NCI-H526 treated with DMSO at 0.1 percent for 48 hours (cell line): ENCODE measurements around the gene OLFML2A.

Experiments used
- DNase-seq: peaks from one replicate; lab custom pipeline; 2025; lab: John Stamatoyannopoulos, UW

OLFML2A gene

DNA sequence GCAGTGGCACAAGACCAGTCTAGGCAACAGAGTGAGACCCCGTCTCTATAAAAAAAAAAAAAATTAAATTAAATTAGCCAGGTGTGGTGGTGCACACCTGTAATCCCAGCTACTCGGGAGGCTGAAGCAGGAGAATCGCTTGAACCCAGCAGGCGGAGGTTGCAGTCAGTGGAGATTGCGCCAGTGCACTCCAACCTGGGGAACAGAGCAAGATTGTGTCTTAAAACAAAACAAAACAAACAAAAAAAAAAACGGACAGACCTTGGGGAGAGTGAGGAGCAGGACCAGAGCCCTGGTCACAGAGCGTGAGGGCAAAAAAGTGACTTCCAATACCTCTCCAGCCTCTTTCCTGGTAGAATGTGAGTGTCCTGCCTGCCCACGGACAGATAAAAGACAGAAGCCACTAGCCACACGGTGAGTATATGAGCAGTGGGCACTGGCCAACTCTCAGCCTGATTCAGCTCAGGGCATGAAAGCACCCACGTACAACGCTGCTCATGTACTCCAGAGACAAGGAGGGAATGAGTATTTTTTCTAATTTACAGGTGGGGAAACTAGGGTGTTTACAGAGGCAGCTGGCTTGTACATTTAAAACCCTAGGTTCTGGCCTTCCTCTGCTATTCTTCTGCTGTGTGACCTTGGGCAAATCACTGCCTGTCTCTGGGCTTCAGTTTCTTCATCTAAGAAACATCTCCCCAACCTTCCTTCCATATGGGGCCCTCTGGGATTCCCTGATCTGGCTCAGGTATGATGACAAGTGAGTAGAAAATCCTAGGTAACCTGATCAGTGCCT is 1.8 kb downstream of the OLFML2A start:
- DNase-seq: no peak

DNA sequence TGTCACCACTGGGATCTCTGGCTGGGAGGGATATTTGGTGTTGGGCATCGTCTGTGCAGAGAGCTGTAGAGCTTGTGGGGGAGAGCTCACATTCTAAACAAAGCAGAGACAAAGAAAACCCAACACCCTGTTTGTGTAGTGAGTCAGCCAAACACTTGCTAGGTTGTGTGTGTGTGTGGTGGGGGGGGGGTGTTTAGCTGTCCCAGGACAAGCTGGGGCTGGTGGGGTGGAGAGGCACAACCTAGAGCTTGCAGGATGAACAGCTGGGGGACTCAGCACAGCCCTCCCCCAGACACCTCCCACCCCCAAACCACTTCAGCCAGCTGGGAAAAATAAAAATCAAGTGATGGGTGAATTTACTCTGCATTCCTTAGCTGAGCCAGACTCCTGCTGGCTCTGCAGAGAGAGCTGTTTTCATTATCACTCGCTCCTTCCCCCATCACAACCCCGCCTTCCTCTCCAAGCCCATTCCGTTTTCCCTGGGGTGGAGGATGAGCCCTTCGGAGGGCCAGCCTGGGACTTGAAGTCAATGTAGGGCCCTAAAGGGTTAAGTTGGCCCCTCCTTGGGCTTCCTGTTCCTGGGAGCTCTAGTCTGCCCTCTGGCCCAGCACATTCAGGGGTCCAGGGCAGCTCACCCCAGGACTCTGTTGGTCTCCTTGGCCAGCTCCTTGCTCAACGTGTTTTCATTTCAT is 2.6 kb downstream of the OLFML2A start:
- DNase-seq: no peak

DNA sequence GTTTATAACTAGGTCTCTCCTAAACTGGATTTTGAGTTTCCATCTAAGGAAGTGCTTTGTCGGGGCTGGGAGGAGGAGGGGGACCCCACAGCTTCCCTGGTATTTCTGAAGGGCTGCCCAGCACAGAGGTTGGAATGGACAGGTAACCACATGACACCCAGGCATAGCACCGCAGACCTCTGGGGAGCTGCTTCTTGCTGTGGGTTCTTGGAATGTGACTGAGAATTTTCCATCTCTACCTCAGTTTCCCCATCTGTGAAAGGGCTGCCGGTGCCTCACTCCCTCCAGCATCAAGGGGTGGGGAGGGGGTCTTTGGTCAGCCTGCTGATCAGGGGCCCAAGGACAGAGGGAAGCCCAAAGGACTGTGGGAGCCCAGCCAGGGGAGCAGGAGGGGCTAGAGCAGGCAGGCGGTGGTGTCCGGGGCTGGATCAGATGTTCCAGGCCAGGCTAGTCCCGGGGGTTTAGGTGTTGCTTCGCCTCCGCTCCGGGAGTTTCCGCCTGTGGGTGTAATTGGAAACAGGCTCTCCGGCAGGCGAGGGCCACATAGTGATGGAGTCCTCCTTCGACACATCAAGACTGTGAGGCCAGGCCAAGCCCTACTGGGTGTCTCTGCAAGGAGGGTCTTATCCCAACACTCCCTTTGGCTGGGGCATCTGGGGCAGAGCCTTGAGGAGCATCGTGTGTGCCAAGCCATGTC is 3.3 kb downstream of the OLFML2A start:
- no peak for DNase-seq

DNA sequence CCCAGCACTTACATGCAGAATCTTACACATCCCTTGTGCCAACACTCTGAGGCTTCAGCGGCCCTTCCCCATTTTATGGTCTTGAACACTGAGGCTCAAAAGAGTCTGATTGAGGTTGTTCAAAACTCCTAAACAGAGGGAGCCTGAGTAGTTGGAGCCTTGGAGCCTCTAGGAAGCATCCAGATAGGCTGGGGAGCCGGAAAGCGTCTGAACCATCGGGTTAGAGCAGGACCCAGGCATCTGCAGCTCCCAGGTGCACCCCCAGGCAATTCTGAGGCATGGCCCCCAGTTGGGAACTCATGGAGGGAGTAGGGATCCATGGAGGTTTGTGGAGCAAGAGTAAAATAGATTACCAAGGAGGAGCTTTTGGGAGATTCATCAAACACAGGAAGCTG is 3.8 kb downstream of the OLFML2A start:
- no peak for DNase-seq

DNA sequence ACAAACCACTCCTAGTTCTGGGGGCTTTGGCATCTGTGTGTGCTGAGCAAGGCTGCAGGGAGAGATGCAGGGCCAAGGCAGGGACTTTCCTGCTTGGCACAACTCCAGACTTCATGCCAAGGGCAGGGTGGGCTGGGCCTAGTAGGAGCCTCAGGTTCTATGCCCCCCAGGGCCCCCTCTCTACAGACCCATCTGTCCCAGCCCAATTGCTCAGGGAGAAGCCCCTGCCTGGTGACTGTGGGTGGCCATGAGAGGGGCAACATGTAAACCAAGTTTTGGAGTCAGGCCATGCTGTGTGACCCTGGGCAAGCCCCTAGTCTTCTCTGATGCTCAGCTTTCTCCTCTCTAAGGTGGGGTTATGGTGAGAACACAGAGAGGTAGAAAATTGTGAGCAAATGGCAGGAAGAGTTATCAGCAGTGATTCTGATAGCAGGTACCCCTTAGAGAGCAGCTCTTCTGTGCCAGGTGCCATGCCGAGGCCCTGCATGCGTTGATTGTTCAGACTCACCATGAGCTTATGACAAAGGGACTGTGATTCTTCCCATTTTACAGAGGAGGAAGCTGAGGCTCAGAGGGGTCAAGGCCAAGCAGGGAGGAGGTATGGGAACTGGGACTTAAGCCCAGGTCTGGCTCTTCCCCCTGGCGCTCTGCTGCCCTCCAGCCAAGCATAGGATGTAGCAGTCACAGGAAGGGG is 5.2 kb downstream of the OLFML2A start:
- no peak for DNase-seq

DNA sequence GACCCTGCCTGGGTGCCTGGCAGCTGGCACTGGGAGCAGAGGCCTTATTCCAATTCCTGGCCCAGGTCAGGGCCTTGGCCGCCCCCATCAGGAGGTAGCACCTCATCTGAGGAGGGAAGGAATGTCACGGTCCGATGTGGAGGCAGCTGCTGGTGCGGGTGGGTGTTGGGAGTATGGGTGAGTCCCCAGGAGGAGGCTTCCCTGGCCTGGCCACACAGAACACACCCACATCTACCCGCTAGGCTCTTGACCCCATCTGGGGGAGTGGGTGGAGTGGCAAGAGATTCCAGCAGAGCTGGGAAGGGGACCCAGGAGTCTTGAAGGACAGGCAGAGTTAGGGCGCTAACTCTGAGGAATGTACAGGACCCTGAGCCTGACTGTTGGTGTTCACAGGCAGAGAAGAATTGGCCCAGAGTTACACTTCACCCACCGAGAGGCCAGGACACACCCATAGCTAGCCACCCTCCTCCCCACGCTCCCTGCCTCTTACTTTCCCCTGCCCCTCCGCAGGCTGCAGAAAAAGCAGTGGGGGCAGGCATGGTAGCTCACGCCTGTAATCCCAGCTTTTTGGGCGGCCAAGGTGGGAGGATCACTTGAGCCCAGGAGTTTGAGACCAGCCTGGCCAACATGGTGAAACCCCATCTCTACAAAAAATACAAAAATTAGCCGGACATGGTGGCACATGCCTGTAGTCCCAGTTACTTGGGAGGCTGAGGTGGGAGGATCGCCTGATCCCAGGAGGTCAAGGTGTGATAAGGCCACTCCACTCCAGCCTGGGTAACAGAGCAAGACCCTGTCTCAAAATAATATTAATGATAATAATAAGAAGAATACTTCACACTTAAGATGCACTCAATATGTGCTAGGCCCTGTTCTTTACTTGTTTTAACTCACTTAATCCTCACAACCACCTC is 6.0 kb downstream of the OLFML2A start:
- DNase-seq: no peak

DNA sequence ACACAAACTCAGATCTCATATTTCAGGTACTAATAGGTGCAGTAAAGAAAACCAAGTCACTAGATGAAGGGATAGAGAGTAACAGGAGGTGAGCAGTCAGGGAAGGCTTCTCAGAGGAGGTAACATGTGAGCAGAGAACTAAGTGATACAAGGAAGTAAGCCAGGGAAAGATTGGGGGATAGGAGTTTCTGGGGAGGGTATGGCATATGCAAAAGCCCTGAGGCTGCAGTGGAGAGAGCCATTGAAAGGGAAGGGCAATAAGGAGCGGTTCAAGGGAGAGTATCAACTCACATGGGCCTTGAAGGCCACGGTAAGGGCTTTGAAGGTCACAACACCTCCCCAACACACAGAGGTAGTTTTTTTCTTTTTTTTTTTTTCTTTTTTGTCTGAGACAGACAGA is 6.9 kb downstream of the OLFML2A start:
- DNase-seq: no peak

DNA sequence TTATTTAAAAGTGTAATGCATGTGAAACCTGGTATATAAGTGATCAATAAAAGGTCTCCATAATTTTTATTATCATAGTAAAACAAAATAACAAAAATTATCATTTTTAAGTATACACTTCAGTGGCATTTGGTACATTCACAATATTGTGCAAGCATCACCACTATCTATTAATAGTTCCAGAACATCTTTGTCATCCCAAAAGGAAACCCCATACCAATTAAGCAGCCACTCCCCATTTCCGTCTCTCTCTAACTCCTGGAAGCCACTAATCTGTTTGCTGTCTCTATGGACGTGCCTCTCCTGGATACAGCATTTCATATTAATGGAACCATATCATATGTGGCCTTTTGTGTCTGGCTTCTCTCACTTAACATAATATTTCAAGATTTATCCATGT is 7.6 kb downstream of the OLFML2A start:
- DNase-seq: no peak

DNA sequence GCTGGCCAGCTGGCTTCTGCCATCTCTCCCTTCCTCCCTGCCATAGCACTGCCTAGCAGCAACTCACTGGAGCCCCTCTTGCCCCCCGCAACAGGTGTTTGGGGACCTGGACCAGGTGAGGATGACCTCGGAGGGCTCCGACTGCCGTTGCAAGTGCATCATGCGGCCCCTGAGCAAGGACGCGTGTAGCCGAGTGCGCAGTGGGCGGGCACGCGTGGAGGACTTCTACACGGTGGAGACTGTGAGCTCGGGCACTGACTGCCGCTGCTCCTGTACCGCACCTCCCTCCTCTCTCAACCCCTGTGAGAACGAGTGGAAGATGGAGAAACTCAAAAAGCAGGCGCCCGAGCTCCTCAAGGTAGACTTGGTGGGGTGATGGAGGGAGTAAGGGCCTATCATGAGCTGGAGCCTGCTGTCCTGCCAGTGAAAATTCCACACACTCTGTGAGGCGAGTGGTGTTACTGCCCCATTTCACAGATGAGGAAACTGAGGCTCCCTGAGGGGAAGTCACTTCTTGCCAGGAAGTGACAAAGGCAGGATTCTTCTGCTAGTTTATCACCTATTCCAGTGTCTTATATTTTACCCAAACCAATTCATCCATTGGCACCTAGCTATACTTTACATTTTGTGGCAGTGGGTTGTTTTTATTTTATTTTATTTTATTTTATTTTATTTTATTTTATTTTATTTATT is 10.1 kb downstream of the OLFML2A start:
- DNase-seq: no peak

DNA sequence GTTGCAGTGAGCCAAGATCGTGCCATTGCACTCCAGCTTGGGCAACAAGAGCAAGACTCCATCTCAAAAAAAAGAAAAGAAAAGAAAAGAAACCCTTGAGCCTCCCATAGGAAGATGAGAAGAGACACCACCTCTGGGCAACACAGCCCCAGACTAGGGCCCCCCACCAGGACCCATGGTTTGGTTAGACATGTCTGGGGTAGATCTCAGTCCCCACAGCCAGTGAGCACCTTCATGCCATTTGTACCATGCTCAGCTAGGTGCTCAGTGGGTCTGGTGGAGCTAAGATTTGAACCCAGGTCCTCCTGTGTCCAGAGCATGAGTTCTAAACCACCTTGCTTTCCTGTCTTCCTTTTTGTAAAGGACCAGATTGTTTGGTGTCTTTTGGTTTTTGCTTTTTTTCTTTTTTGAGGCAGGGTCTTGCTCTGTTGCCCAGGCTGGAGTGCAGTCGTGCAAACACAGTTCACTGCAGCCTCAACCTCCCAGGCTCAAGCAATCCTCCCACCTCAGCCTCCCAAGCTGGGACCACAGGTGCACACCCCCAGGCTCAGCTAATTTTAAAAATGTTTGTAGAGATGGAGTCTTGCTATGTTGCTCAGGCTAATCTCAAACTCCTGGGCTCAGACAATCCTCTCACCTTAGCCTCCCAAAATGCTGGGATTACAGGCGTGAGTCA is 11.7 kb downstream of the OLFML2A start:
- no peak for DNase-seq

DNA sequence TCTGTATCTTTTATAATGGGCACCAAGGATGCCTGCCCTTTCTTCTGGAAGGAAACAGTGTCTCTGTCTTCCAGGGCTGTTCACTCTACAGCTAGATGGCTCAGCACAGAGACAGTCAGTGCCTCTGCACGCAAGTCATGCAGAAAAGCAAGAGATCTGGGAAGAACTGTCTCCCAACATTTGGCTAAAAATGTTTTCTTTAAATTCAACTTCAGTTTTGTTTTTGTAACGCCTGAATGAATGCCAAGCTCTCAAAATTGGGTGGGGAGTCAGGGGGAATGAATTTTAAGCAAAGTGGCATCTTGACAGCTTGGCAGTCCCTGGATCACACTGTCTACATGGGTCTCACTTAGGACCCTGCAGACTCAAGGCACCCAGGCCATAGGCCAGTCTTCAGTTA is 12.6 kb downstream of the OLFML2A start:
- no peak for DNase-seq

DNA sequence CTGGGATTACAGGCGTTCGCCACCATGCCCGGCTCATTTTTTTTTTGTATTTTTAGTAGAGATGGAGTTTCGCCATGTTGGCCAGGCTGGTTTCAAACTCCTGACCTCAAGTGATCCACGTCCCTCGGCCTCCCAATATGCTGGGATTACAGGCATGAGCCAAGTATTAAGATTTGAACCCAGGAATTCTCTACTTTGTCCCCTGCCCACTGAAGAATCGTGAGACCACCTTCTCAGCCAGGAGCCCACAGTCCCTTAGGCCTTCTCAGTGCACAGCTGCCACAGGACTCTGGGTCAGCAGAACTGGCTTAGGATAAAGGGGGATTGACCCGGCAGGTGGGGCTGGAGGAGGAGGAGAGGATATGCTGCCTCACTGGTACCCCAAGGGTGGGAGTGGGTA is 13.4 kb downstream of the OLFML2A start:
- no peak for DNase-seq

DNA sequence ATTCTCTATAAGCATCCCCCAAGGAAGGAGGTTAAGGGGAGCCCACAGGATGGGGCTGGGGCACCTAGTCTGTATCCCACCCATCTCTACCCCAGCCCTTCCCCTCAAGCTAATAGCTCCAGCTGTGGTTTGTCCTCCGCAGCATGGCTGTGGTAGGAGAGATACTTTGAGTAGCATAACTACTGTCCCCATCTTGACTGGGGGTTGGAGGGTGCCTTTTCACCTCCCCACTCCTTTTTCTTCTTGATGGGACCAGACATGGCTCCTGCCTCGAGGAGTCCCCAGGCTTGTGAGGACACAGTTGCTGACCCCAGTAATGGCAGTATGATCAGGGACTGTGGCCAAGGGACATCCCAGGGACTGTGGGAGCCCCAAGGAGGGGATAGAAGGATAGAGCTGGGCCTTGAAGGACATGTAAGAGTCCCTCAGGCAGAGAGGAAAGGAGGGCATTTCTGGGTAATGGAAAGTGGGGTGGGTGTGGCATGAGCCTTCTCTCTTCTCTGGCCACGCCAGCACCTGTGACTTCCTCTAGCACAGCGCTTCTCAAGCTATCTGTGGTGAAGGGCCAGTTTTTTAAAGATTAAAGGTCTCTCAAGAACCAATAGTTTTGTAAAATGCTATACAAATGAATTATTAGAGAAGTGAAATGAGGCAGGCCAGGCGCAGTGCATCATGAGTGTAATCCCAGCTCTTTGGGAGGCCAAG is 14.0 kb downstream of the OLFML2A start:
- no peak for DNase-seq

DNA sequence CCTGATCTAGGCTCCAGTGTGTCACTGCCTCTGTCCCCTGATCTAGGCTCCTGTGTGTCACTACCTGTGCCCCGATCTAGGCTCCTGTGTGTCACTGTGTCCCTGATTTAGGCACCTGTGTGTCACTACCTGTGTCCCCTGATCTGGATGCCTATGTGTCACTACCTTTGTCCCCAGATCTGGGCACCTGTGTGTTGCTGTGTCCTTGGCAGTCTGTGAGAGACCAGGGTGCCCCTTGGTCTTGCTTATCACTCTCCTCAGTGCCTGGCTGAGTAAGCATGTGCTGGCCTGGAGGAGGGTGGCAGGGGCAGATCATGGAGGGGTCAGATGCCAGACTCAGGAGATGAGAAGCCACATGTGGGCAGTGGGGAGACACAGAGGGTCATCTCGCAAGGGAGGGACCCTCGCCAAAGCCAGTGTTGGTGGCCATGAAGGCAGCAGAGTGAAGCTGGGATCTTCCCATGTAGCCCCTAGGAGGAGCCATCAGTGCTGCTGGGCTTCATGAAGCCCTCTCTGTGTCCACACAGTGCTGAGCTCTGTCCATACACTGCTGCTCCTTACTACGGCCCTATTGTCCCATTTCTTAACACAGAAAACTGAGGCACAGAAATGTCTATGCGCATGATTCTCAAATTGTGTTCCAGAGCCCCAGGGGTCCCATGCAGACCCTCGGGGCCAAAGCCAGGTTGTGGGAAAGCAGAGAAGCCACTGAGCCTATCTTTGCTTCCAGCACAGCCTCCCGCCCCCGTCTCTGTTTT is 15.5 kb downstream of the OLFML2A start:
- no peak for DNase-seq

DNA sequence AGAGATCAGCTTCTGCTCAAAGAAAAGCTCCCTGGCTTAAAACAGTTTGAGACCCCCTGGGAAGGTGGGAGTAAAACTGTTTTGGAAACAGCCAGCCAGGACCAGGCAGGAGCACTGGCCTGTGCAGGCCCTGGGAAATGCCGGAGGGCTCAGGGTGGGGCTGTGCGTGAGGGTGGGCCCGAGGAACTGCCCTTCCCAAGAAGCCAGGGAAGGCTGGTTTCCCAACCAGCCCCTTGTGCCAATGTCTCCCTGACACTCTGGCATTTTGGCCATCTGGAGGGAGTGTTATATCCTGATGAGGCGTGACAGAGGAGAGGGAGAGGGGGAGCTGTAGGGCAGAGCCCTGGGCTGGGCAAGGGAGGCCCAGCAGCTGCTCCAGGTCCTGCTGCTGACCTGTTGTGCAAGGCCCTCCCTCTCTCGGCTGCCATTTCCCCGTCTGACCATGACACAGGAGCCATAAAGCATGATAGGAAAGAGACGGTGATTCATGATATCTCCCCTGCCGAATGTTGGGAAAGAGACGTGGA is 16.1 kb downstream of the OLFML2A start:
- no peak for DNase-seq

DNA sequence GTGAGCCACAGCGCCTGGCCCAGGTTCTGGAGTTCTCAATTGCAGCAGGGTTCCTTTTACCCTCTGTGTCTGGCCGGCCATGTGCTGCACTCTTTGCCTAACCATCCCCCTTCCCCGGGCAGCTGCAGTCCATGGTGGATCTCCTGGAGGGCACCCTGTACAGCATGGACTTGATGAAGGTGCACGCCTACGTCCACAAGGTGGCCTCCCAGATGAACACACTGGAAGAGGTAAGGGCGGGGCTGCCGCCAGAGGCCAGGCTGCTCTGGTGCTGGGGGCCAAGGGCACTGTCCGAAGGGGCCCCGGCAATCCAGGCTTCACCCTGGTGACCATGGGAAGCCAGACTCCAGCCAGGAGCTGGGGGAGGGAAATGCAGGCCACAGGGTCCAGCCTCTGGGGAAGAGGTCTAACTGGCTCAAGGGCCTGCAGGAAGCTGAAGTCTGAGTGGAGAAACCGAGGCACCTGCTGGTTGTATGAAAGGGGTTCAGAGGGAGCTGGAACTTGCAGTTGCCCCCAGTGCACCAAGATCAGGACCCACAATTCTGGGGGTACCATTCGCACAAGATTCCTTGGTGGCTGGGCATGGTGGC is 18.1 kb downstream of the OLFML2A start:
- no peak for DNase-seq

DNA sequence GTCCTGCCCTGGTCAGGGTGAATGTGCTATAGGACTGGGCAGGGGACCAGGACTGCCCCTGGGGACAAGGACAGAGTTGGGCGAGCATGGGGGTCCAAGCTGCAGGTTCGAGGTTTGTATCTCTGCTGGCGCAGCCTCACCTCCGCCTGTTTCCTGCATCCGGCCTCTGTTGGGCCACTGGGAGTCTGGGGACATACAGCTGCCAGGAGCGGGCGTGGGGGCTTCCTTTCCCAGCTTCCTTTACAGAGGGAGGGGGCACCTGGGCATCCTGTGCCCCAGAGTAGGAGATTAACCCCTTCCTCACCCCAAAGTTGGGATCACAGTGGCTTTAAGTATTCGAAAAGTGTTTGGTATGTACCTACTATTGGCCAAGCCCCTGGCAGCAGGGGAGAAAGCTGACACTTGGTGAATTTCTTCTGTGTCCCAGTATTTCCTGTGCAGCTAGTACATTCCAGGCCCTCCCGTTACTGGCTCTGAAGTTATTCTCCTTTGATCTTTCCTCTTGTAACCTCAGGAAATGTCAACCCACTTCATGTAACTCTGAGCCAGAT is 19.0 kb downstream of the OLFML2A start:
- DNase-seq: no peak
